Stimulated activated CD4-positive, alpha-beta T cell treated with anti-CD3 and anti-CD28 coated beads, Interleukin-15, amount 100 ng/mL, for 24 hours (primary cell): ENCODE measurements around the gene GCNT1.
"Not testable (repeated sequence)": the region's sequence is repeated elsewhere in the genome, so short reads cannot be mapped to it uniquely, and the experiment has no call there.

Experiments used
- DNase-seq: peaks from one replicate; pipeline ENCODE4 v3.0.0-alpha.2; 2020

GCNT1 gene

GRCh38 chr9:76493496-76493895, 34.5 kb downstream of the GCNT1 start:
- DNase-seq: not testable (repeated sequence)

- no peak for DNase-seq
Observed at GRCh38 chr9:76500061-76500460, 41.1 kb downstream of the GCNT1 start.

- DNase-seq: no peak
Observed at GRCh38 chr9:76502746-76503145, 43.8 kb downstream of the GCNT1 start.

GRCh38 chr9:76510041-76510440, 51.1 kb downstream of the GCNT1 start:
- no peak for DNase-seq

- DNase-seq: no peak
Observed at GRCh38 chr9:76510446-76510845, 51.5 kb downstream of the GCNT1 start.

- no peak for DNase-seq
Observed at GRCh38 chr9:76512826-76513225, 53.8 kb downstream of the GCNT1 start.

GRCh38 chr9:76516350-76516749, 57.4 kb downstream of the GCNT1 start:
- DNase-seq: peak; percentile 6

- no peak for DNase-seq
Observed at GRCh38 chr9:76516871-76517270, 57.9 kb downstream of the GCNT1 start.

GRCh38 chr9:76519075-76519835, 60.3 kb downstream of the GCNT1 start:
- no peak for DNase-seq

GRCh38 chr9:76521244-76521681, 62.3 kb downstream of the GCNT1 start:
- DNase-seq: no peak

- DNase-seq: no peak
Observed at GRCh38 chr9:76521906-76522305, 62.9 kb downstream of the GCNT1 start.

- DNase-seq: not testable (repeated sequence)
Observed at GRCh38 chr9:76523617-76524200, 64.7 kb downstream of the GCNT1 start.

GRCh38 chr9:76525196-76525595, 66.2 kb downstream of the GCNT1 start:
- DNase-seq: no peak

- DNase-seq: no peak
Observed at GRCh38 chr9:76526026-76526425, 67.0 kb downstream of the GCNT1 start.

- no peak for DNase-seq
Observed at GRCh38 chr9:76528056-76528455, 69.1 kb downstream of the GCNT1 start.

- no peak for DNase-seq
Observed at GRCh38 chr9:76528642-76529190, 69.7 kb downstream of the GCNT1 start.

- DNase-seq: no peak
Observed at GRCh38 chr9:76529653-76530052, 70.7 kb downstream of the GCNT1 start.

- no peak for DNase-seq
Observed at GRCh38 chr9:76530458-76531110, 71.6 kb downstream of the GCNT1 start.

- DNase-seq: no peak
Observed at GRCh38 chr9:76531231-76531780, 72.3 kb downstream of the GCNT1 start.

GRCh38 chr9:76532877-76533276, 73.9 kb downstream of the GCNT1 start:
- DNase-seq: not testable (repeated sequence)

- DNase-seq: no peak
Observed at GRCh38 chr9:76534026-76534425, 75.0 kb downstream of the GCNT1 start.

- DNase-seq: no peak
Observed at GRCh38 chr9:76537150-76537646, 78.2 kb downstream of the GCNT1 start.

- no peak for DNase-seq
Observed at GRCh38 chr9:76539180-76539579, 80.2 kb downstream of the GCNT1 start.
